ENCODE measurements around the gene SERTM1.

Gene SERTM1

DNA sequence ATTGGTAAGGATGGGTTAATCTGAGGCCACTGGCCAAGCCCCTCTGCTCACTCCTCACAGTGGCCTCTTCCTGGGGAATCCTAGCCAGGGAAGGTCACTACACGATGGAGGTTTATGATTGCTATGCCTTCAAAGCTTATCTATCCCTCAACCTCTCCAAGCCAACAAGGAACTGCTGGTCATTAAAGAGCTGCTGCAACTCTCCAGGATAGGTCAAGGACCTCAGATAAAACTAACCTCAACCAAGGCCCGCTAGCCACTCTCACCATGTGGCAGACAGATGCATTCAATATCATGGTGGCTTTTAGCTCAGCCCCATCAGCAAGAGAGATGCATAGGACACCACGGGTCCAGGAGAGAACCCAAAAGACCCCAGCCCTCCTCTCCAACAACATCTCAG, 71.6 kb downstream of the SERTM1 start (continued):
- no peak for TF ChIP-seq TOX (CRISPR knock-in tag; IDR thresholded peaks at IDR 0.05; ENCODE audit: borderline replicate concordance)

DNA sequence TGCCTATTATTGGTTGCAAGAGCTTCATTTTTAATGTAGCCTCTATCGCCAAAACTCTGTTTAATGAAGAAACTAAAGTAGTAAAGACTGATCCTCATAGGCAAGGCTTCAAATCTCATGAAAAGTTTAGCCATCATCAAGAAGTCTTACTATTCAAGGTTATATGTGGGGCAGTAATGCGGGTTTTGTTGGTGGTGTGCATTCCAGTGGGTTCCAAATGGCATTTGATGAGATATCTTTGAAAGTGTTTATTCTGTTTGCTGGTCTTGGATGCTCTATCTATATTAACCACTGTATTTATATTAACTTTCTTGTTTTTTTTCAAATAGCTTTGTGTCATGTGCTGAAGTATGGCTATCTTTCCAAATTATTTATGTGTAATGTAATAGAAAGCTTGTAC, 72.2 kb downstream of the SERTM1 start:
- no peak for TF ChIP-seq ZFP3 (CRISPR knock-in tag; IDR thresholded peaks at IDR 0.05)
- TF ChIP-seq CSDC2 (CRISPR knock-in tag; IDR thresholded peaks at IDR 0.05), result no peak
- TF ChIP-seq RARB (CRISPR knock-in tag; IDR thresholded peaks at IDR 0.05), result no peak
- TF ChIP-seq TCF4 (CRISPR knock-in tag; IDR thresholded peaks at IDR 0.05; ENCODE audit: borderline replicate concordance), result no peak
- no peak for TF ChIP-seq GLIS3 (CRISPR knock-in tag; IDR thresholded peaks at IDR 0.05)
- no peak for TF ChIP-seq ZFP30 (CRISPR knock-in tag; IDR thresholded peaks at IDR 0.05)
- ATAC-seq, result no peak

All from SK-N-SH treated with all-trans-retinoic acid at 6 μM for 48 hours (cell line).